DMS53 (cell line): ENCODE data around the gene ALDOB.

ENCODE experiments used
- DNase-seq: peaks from one replicate; lab custom pipeline; 2025; lab: John Stamatoyannopoulos, UW

ALDOB gene

DNA sequence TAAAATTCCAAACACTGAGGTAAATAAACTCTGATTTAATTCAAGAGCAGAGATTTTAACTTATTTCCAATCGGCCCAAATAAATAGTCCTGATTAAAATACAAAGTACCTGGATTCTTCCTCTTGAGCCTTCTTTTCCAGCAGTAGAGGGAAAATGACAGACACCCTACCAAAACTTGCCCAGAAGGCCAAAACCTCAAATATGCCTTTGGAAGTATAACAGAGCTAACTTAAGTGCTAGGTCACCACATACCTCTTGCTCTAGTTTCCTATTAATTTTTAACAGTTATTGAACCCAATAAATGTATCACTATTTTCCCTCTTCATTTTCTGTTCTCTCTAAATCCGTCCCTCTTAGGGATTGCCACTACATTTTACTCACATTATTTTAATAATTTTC, 52.2 kb downstream of the ALDOB start:
- no peak for DNase-seq

DNA sequence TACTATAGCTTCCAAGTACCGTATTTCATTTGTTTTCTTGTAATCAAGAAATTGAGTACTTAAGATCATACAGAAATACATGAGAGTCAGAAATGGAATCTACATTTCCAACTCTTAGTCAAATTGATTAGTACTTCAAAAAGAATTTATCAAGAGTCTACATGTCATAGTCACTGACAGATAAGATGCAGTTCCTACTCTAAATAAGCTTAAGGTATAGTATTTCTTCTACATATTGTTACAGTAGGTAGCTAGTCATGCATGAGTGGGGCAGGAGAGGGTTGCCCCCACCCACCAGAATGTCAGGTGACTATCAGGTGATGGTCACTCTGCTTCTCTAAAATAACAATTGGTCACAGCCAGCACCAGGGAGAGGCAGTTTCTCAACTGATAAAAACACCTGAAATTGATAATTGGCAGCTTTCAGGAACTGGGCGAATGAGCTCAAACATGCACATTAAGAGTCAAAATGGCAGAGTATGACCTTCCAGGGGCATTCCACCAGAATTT, 53.7 kb downstream of the ALDOB start:
- no peak for DNase-seq

DNA sequence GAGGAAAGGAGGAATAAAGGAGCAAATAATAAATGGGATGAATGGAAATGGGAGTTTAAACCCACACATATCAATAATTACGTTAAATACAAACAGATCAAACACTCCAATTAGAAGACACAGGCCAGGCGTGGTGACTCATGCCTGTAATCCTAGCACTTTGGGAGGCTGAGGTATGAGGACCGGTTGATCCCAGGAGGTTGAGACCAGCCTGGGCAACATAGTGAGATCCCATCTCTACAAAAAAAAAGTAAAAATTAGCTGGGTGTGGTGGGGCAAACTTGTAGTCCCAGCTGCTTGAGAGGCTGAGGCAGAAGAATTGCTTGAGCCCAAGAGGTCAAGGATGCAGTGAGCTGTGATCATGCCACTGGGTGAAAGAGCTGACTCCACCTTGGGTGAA, 54.5 kb downstream of the ALDOB start:
- no peak for DNase-seq

DNA sequence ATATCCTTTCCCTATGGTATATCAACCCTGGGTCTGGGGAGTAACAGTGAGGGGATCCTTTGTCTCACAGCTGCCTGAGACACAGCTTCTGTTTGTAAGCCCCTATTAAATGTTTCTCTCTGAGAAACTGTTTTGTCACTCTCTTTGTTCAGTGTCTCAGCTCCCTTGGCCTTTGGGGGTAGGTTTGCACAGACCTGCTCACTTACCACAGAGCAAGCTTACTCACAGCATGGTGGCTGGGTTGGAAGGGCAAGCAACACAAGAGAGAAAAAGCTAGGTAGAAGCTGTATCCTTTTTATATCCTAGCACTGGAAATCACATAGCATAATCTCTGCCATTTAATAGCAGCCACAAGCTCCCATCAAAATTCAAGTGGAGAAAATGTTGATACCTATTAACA, 55.3 kb downstream of the ALDOB start:
- DNase-seq: no peak

DNA sequence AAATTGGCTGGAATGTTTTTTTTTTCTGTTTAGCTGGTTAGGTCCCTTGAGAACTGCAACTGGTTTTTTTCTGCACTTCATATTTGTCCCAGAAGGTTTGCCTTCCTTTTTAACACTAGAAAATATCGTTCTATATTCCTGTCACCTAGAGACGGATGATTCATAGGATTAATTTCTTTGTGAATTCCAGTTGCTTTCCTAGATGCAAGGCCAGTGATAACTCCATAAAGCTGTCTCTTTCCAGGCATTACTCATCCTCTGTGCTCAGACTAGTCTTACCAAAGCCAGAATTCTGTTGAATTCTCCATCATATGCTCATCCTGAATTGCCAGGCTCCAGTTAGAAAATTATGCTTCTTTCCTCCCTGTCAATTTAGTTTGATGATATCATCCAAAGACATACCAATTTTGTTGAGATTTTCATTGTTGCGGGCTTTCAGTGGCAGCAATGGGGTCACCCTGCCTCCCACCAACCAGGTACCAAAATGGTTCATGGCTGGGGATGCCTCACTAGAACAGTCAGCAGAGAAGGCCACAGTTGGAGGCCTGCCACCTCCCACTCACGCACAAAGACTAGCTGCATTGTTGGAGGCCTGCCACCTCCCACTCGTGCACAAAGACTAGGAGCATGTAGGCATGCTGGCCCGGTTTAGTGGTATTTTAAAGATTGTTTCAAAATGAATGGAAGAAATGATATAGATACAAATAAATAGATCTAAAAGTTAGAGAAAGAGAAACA, 59.3 kb downstream of the ALDOB start:
- DNase-seq: no peak

DNA sequence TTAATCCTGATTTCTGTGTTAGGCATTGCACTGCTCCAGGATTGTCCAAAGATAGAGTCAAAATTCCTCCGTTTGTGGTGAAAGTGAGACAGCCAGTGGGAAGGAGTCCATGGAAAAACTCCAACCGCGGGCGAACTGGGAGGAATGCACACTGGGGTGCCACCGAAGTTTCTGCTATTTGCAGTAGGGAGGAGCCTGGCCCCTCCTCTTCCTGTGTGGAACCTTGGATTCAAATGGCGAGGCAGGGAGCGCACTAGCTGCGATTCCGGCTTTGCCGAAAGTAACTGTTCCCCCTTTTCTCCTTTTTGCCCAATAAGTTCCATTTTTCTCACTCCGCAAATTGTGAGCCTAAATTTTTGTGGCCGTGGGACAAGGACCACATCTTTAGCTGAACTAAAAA, 60.0 kb downstream of the ALDOB start:
- DNase-seq: no peak

DNA sequence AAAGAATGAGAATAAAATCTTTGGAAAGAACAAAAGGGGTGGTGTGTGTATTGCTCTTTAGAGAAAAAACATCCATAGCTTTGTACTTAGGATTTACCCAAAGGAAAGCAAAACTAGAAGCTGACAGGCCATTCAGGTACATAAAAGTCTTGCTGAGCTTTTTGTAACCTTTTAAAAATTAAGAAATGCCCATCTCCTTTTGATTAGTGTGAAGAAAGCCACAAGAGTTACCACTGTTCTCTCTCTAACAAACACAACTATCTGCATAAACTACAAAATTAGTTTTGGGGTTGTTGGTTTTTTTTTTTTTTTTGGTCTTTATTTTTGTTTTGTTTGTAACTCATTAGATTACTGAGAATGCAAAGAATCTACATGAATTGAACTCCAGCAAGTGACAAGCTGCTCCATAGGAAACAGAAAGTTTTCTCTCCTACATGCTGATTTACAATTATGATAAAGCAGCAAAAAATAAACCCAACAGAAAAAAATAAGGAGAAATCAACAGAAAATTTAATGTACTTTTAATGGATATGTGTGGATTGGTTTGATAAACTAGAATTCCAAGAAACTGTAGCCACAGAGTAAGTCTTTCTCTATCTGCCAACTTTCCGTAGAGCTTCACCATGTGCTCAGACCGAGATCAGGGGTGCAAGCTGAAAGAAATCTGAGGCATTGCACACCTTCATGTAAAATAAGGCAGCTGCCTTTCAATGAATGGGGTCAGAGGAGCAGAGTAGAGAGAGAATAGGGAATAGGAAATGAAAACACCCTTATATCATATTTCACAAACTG, 63.1 kb downstream of the ALDOB start:
- DNase-seq: no peak

DNA sequence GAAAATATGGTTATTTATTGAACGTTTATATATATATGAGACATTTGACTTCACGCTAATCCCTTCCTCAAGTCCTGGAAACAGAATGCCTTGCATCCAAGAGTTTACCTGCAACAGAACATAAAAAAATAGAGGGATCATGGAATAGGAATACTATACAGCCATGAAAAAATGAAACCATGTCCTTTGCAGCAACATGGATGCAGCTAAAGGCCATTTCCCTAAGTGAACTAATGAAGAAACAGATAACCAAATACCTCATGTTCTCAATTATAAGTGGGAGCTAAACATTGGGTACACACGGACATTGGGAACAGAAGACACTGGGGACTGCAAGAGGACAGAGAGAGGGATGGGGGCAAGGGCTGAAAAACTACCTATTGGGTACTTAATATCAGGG, 63.8 kb downstream of the ALDOB start:
- no peak for DNase-seq
